ENCODE results near the gene AMPD2.
"Not testable (repeated sequence)": the region's sequence is repeated elsewhere in the genome, so short reads cannot be mapped to it uniquely, and the experiment has no call there.

AMPD2 gene

DNA sequence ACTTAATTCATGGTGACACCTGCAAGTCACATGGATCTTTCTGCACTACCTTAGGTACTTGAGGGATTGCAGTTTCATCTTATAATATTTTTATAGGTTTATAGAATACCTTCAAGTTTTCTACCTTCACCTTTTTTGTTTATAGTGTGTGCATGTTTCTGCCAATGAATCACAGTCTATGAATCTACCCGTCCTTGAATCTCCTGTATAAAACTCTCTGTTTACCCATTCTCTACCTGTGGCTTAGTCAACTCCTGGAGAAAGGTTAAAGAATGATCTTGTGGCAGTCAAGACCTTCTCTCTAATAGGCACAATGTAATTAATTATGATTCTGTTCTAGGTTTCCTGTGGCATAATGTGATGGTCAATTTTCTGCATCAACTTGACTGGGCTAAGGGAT is 45.0 kb downstream of the AMPD2 start:
- H3K27ac ChIP-seq = no peak overlapping the region
- DNase-seq = no peak
- in situ Hi-C loops (cut with HindIII; ENCODE audit: low pct_ligation_motif_present, low sequenced_read_pairs) = no loop called here
- H3K27me3 ChIP-seq (replicated peaks) = no peaks in the 10 kb centered on the region
- TF ChIP-seq, protein P1, sequence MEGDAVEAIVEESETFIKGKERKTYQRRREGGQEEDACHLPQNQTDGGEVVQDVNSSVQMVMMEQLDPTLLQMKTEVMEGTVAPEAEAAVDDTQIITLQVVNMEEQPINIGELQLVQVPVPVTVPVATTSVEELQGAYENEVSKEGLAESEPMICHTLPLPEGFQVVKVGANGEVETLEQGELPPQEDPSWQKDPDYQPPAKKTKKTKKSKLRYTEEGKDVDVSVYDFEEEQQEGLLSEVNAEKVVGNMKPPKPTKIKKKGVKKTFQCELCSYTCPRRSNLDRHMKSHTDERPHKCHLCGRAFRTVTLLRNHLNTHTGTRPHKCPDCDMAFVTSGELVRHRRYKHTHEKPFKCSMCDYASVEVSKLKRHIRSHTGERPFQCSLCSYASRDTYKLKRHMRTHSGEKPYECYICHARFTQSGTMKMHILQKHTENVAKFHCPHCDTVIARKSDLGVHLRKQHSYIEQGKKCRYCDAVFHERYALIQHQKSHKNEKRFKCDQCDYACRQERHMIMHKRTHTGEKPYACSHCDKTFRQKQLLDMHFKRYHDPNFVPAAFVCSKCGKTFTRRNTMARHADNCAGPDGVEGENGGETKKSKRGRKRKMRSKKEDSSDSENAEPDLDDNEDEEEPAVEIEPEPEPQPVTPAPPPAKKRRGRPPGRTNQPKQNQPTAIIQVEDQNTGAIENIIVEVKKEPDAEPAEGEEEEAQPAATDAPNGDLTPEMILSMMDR (IDR thresholded peaks at IDR 0.05; ENCODE audit: low read depth, low read length, missing control alignments) = no peak
- H3K36me3 ChIP-seq (replicated peaks) = no peaks in the 10 kb centered on the region
- no peak overlapping the region for H3K4me3 ChIP-seq (ENCODE audit: low read depth, low read length)

DNA sequence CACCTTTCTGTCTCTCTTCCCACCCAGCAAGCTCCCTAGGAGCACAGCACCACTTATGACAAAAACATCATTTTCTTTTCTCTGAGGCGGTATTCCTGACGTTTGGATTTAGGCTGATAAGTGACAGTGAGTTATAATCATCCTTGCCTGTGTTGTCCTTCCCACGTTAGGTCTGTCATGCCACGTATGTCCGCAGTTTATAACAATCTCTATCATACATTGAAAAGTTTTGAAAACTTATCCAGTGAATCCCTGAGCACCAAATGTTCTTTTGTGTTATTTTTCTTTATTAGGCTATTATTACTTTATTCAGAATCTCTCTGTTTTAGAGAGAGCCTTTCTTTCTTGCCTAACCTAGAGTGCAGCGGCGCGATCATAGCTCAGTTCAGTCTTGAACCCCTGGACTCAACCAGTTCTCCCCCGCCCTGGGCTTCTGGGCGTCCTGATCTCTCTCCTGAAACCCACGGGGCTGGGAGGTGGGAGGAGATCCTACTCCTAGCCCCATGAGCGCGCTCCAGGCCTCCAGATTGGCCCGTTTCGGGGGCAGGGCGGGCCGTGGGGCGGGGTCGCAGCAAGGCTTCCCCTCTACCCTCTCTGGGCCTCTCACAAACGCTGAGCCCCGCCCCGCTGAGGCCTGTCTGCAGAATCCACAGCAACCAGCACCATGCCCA is 48.0 kb downstream of the AMPD2 start, which contains the start of gene GSTM2:
GSTM2 (plus strand) TSS at position 606 of the 671 bp plus-strand sequence; CDS start at position 665, 59 bp downstream.
- Histone ChIP-seq H3K4me3 (ENCODE audit: low read depth, low read length) (peak within 1 kb of the TSS; percentile 55), H3K27me3 (replicated peaks) (no peaks in the 10 kb centered on the region), H3K27ac (no peak within 1 kb of the TSS), H3K36me3 (replicated peaks) (no peaks in the 10 kb centered on the region)
- in situ Hi-C loops (cut with HindIII; ENCODE audit: low pct_ligation_motif_present, low sequenced_read_pairs) = no loop called here
- DNase-seq = peak; percentile 81
- TF ChIP-seq, protein P1 (IDR thresholded peaks at IDR 0.05; ENCODE audit: low read depth, low read length, missing control alignments) = no peak

DNA sequence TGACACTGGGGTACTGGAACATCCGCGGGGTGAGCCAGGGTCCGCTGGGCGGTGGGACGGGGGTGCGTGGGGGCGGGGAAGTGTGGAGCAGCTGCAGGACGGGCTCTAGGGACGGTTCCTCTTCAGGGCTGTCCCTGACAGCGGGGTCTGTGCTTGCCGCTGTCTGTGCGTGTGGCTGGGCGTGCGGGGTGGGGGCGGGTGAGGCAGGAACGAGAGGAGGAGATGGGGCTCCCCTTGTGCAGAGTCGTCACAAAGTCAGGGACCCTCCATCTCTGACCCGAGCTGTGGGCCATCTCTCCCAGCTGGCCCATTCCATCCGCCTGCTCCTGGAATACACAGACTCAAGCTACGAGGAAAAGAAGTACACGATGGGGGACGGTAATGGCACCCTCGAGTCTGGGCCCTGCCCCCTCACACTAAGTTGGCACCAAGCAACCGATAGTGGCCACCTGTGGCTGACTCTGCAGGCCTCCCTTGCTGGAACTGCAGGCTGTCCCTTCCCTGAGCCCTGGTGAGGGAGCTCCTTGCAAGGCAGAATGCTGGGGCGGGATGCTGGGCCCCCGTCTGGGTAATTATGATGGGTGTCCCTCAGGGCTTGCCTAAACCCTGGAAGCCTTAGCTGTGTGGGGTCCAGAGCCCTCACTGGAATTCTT is 48.6 kb downstream of the AMPD2 start:
- no peak for DNase-seq
- Histone ChIP-seq H3K4me3 (ENCODE audit: low read depth, low read length) (peak overlapping the region; percentile 55), H3K36me3 (replicated peaks) (no peaks in the 10 kb centered on the region), H3K27ac (no peak overlapping the region), H3K27me3 (replicated peaks) (no peaks in the 10 kb centered on the region)
- TF ChIP-seq, protein P1 (IDR thresholded peaks at IDR 0.05; ENCODE audit: low read depth, low read length, missing control alignments) = no peak
- in situ Hi-C loops (cut with HindIII; ENCODE audit: low pct_ligation_motif_present, low sequenced_read_pairs) = no loop called here

DNA sequence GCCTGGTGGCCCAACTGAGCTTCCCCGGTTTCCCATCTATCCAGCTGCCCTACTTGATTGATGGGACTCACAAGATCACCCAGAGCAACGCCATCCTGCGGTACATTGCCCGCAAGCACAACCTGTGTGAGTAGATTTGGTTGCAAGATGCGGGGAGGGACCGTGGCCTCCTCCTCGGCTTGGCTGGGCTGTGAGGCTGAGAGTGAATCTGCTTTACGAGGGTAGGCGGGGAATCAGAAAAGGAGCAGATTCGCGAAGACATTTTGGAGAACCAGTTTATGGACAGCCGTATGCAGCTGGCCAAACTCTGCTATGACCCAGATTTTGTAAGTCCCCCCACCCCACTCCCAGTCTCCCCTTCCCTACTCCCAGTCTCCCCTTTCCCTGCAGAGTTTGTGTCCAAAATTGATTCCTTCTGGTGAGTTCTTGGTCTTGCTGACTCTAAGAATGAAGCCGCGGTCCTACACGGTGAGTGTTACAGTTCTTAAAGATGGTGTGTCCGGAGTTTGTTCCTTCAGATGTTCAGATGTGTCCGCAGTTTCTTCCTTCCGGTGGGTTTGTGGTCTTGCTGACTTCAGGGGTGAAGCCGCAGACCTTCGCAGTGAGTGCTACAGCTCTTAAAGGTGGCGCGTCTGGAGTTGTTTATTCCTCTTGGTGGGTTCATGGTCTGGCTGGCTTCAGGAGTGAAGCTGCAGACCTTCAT is 49.8 kb downstream of the AMPD2 start:
- in situ Hi-C loops (cut with HindIII; ENCODE audit: low pct_ligation_motif_present, low sequenced_read_pairs) = no loop called here
- TF ChIP-seq, protein P1 (IDR thresholded peaks at IDR 0.05; ENCODE audit: low read depth, low read length, missing control alignments) = no peak
- no peaks in the 10 kb centered on the region for H3K36me3 ChIP-seq (replicated peaks)
- no peaks in the 10 kb centered on the region for H3K27me3 ChIP-seq (replicated peaks)
- no peak overlapping the region for H3K4me3 ChIP-seq (ENCODE audit: low read depth, low read length)
- H3K27ac ChIP-seq = no peak overlapping the region
- no peak for DNase-seq

DNA sequence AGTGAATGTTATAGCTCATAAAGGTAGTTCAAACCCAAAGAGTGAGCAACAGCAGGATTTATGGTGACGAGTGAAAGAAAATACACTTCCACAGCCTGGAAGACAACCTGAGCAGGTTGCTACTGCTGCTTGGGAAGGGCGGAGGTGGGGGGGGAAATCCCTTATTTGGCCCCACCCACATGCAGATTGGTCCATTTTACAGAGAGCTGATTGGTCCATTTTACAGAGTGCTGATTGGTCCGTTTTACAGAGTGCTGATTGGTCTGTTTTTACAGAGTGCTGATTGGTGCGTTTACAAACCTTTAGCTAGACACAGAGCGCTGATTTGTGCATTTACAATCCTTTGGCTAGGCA is 50.3 kb downstream of the AMPD2 start:
- in situ Hi-C loops (cut with HindIII; ENCODE audit: low pct_ligation_motif_present, low sequenced_read_pairs); H3K27me3 ChIP-seq (replicated peaks): not testable (repeated sequence)

DNA sequence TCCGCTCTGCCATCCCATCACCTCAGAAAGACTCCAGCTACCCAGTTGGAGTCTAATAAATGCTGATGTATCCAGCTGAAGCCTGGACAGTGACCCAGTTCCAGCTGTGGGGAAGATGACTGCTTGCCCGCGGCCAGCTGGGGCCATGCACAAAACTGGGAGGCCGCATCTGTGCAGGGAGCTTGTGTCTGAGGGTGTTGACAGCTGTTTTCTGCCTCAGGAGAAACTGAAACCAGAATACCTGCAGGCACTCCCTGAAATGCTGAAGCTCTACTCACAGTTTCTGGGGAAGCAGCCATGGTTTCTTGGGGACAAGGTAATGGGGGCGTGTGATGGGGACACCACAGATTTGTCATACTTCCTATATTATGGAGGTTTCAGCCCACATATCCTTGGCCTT is 51.4 kb downstream of the AMPD2 start:
- no peak for DNase-seq
- H3K27me3 ChIP-seq (replicated peaks) = no peaks in the 10 kb centered on the region
- TF ChIP-seq, protein P1 (IDR thresholded peaks at IDR 0.05; ENCODE audit: low read depth, low read length, missing control alignments) = no peak
- H3K4me3 ChIP-seq (ENCODE audit: low read depth, low read length) = no peak overlapping the region
- no peaks in the 10 kb centered on the region for H3K36me3 ChIP-seq (replicated peaks)
- H3K27ac ChIP-seq = no peak overlapping the region
- in situ Hi-C loops (cut with HindIII; ENCODE audit: low pct_ligation_motif_present, low sequenced_read_pairs) = no loop called here

More for the DNA sequence above, 50.3 kb downstream of the AMPD2 start:
- H3K4me3 ChIP-seq (ENCODE audit: low read depth, low read length); DNase-seq; H3K27ac ChIP-seq; H3K36me3 ChIP-seq (replicated peaks): not testable (repeated sequence)

DNA sequence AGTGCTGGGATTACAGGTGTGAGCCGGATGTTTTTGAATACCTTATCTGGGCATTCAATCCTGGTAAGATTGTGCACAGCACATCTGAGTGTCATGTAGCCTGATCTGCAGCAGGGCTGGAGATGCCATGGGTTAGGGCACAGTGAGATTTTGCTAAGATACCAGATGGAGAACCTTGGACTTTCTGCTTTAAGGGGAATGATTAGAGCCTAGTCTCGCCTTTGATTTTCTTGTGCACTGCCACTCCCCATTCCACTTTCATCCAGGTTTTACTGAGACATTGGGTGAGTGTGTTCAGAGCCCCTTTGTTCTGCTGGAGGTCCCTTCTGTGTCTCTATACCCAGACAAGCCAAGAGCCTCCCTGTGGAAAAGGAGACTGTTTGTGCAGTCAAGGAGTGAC is 54.2 kb downstream of the AMPD2 start:
- H3K27me3 ChIP-seq (replicated peaks); H3K36me3 ChIP-seq (replicated peaks); H3K4me3 ChIP-seq (ENCODE audit: low read depth, low read length); DNase-seq; in situ Hi-C loops (cut with HindIII; ENCODE audit: low pct_ligation_motif_present, low sequenced_read_pairs); H3K27ac ChIP-seq: not testable (repeated sequence)

DNA sequence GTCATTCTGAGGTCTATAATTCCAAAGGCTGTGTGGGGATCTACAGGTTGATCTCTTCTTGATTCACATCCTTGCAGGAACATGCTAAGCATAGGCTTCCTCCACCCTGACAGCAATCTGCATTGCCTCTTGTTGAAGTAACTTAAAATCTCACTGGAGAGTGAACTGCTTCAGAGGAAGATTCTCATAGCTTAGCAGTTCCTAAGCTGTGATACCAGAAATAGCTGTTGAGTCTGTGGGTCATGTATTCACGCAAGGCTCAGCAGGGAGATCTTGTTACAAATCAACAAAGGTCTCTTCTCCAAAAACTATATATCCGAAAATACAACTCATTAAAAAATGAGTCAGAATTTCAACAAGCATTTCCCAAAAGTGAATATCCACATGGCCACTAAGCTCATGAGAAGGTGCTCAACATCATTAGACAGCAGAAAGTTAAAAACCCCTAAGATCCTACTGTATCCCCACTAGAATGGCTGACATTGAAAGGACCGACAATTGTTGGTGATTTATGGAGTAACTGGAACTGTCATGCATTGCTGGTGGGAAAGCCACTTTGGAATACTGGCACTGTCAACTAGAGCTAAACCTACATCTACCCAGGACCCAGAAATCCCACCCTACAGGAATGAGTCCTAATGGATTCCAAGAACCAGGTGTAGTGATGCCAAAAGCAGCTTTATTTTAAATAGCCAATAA is 57.2 kb downstream of the AMPD2 start:
- H3K36me3 ChIP-seq (replicated peaks); H3K27me3 ChIP-seq (replicated peaks); H3K27ac ChIP-seq; H3K4me3 ChIP-seq (ENCODE audit: low read depth, low read length); in situ Hi-C loops (cut with HindIII; ENCODE audit: low pct_ligation_motif_present, low sequenced_read_pairs); DNase-seq: not testable (repeated sequence)
